ENCODE results near the gene LILRB3. TPM values are rescaled to one million over a fixed set of nuclear protein-coding genes. Genes with fewer than 3 reads are reported as not detected.
"Not testable (repeated sequence)": the region's sequence is repeated elsewhere in the genome, so short reads cannot be mapped to it uniquely, and the experiment has no call there.

The LILRB3 gene
- total and polyA plus RNA-seq, 12 donors = 0.22 to 56.2 (median 10.9) TPM

DNA sequence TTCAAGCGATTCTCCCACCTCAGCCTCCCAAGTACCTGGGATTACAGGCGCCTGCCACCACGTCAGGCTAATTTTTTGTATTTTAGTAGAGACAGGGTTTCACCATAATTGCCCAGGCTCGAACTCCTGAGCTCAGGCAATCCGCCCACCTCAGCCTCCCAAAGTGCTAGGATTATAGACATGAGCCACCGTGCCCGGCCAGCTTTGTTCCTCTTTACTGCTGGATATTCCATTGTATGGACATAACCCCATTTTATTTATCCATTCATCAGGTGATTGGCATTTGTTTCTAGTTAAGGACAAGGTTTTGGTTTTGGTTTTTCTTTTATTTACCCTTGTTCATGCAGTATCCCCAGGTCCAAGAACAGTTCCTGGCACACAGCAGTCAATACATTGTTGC is 26.3 kb downstream of the LILRB3 start:
- 92 to 97% (median 95%) methylated on average over 7 of the region's 7 CpGs for WGBS, 4 donors
- no peak overlapping the region for H3K4me3 ChIP-seq
- H3K4me1 ChIP-seq (replicated peaks in 1 of 2) = peaks cover 15 to 17% of the 10 kb centered on the region in 2 donors
- no peak overlapping the region for H3K27ac ChIP-seq
- no peaks in the 10 kb centered on the region for H3K27me3 ChIP-seq
- intact Hi-C loops (cut with DNase I) = no loop called here
- H3K9me3 ChIP-seq (replicated peaks in 1 of 3) = no peaks in the 10 kb centered on the region
- no peak for DNase-seq
- H3K36me3 ChIP-seq (replicated peaks in 1 of 2) = peaks cover 0 to 28% of the 10 kb centered on the region in 2 donors
- TF ChIP-seq POLR2A (IDR thresholded peaks at IDR 0.05) = no peak
- TF ChIP-seq, protein P1, sequence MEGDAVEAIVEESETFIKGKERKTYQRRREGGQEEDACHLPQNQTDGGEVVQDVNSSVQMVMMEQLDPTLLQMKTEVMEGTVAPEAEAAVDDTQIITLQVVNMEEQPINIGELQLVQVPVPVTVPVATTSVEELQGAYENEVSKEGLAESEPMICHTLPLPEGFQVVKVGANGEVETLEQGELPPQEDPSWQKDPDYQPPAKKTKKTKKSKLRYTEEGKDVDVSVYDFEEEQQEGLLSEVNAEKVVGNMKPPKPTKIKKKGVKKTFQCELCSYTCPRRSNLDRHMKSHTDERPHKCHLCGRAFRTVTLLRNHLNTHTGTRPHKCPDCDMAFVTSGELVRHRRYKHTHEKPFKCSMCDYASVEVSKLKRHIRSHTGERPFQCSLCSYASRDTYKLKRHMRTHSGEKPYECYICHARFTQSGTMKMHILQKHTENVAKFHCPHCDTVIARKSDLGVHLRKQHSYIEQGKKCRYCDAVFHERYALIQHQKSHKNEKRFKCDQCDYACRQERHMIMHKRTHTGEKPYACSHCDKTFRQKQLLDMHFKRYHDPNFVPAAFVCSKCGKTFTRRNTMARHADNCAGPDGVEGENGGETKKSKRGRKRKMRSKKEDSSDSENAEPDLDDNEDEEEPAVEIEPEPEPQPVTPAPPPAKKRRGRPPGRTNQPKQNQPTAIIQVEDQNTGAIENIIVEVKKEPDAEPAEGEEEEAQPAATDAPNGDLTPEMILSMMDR (IDR thresholded peaks at IDR 0.05) = no peak

- Histone ChIP-seq H3K36me3 (replicated peaks in 1 of 2) (peaks cover 0 to 25% of the 10 kb centered on the region in 2 donors), H3K4me1 (replicated peaks in 1 of 2) (peaks cover 10 to 12% of the 10 kb centered on the region in 2 donors)
- H3K27ac ChIP-seq; H3K27me3 ChIP-seq; DNase-seq; H3K4me3 ChIP-seq; H3K9me3 ChIP-seq (replicated peaks in 1 of 3); intact Hi-C loops (cut with DNase I): not testable (repeated sequence)
- 90 to 92% (median 91%) methylated on average over 12 of the region's 12 CpGs for WGBS, 4 donors
These were observed 28.3 kb downstream of the LILRB3 start for GRCh38 chr19:54194463-54194862.

- intact Hi-C loops (cut with DNase I) = no loop called here
- WGBS, 4 donors = 88 to 96% (median 93%) methylated on average over 11 of the region's 11 CpGs
- Histone ChIP-seq H3K4me1 (replicated peaks in 1 of 2) (peaks cover 19 to 20% of the 10 kb centered on the region in 2 donors), H3K9me3 (replicated peaks in 1 of 3) (no peaks in the 10 kb centered on the region), H3K27me3 (no peaks in the 10 kb centered on the region), H3K4me3 (no peak overlapping the region), H3K27ac (no peak overlapping the region), H3K36me3 (replicated peaks in 1 of 2) (peaks cover 0 to 25% of the 10 kb centered on the region in 2 donors)
- TF ChIP-seq POLR2A (IDR thresholded peaks at IDR 0.05) = no peak
- TF ChIP-seq, protein P1 (IDR thresholded peaks at IDR 0.05) = no peak
- DNase-seq = no peak
These were observed 29.8 kb downstream of the LILRB3 start for GRCh38 chr19:54193011-54193410.

- no peaks in the 10 kb centered on the region for H3K9me3 ChIP-seq (replicated peaks in 1 of 3)
- H3K4me3 ChIP-seq = peak overlapping the region in 3 of 4 donors; percentile 51 to 98 (median 83)
- 52 to 61% (median 54%) methylated on average over 12 to 19 of the region's 19 CpGs for WGBS, 4 donors
- H3K27ac ChIP-seq = peak overlapping the region; percentile 94 to 100 (median 99)
- peaks cover 0 to 25% of the 10 kb centered on the region in 2 donors for H3K36me3 ChIP-seq (replicated peaks in 1 of 2)
- no peaks in the 10 kb centered on the region for H3K27me3 ChIP-seq
- peak in 1 of 7 donors; percentile 43 for DNase-seq
- TF ChIP-seq, protein P1 (IDR thresholded peaks at IDR 0.05) = no peak
- no peak for TF ChIP-seq POLR2A (IDR thresholded peaks at IDR 0.05)
- H3K4me1 ChIP-seq (replicated peaks in 1 of 2) = peaks cover 28 to 30% of the 10 kb centered on the region in 2 donors
- intact Hi-C loops (cut with DNase I) = no loop called here
These were observed 30.9 kb downstream of the LILRB3 start for GRCh38 chr19:54191811-54192453.

Data from adrenal gland (tissue), 12 donors.